Right atrium auricular region (tissue), 2 donors: ENCODE measurements around the gene CRY2. TPM values are rescaled to one million over a fixed set of nuclear protein-coding genes. Genes with fewer than 3 reads are reported as not detected.

ENCODE experiments used
- DNase-seq: peaks from one replicate; pipeline ENCODE4 v3.0.0-alpha.2; 2019; ENCODE audit warnings: low spot score
- H3K27ac ChIP-seq, 2 donors: fragments of 200-600 bp; sonication (generic); 1 replicate in 1 of 2; 2 replicates in 1 of 2; pipeline ENCODE4 v1.5.1; 2016 to 2019
- H3K27me3 ChIP-seq, 2 donors: fragments of 200-600 bp; sonication (generic); one replicate each; pipeline versions ENCODE4 v1.5.1 to v1.6.0; 2017 to 2019
- H3K36me3 ChIP-seq: fragments of 200-600 bp; sonication (generic); one replicate; pipeline ENCODE4 v1.5.1; 2016
- H3K4me1 ChIP-seq, 2 donors: fragments of 200-600 bp; sonication (generic); one replicate each; pipeline versions ENCODE4 v1.5.1 to v1.6.0; 2017 to 2019
- H3K4me3 ChIP-seq, 2 donors: fragments of 200-600 bp; sonication (generic); 1 replicate in 1 of 2; 2 replicates in 1 of 2; pipeline ENCODE4 v1.5.1; 2017 to 2019; ENCODE audit warnings: mild to moderate bottlenecking in 1 of 2, moderate library complexity in 1 of 2
- H3K9me3 ChIP-seq, 2 donors: fragments of 200-600 bp; sonication (generic); one replicate each; pipeline ENCODE4 v1.5.1; 2019
- total RNA-seq, 2 donors: library from RNA; depleted of rRNA; stranded (reverse); fragments of >200 nt; gene quantifications; one replicate each; pipeline ENCODE4 v1.1.0, GENCODE V29; 2016
- TF ChIP-seq, protein P1 (sequence below), 2 donors: fragments of 200-600 bp; sonication (generic); IDR thresholded peaks; one replicate each; pipeline ENCODE4 v1.5.1; 2019; ENCODE audit warnings: antibody characterized with exemption in 2 of 2

The CRY2 gene
- total RNA-seq, 2 donors from 2014 or later: 43.0 to 62.9 TPM

DNA sequence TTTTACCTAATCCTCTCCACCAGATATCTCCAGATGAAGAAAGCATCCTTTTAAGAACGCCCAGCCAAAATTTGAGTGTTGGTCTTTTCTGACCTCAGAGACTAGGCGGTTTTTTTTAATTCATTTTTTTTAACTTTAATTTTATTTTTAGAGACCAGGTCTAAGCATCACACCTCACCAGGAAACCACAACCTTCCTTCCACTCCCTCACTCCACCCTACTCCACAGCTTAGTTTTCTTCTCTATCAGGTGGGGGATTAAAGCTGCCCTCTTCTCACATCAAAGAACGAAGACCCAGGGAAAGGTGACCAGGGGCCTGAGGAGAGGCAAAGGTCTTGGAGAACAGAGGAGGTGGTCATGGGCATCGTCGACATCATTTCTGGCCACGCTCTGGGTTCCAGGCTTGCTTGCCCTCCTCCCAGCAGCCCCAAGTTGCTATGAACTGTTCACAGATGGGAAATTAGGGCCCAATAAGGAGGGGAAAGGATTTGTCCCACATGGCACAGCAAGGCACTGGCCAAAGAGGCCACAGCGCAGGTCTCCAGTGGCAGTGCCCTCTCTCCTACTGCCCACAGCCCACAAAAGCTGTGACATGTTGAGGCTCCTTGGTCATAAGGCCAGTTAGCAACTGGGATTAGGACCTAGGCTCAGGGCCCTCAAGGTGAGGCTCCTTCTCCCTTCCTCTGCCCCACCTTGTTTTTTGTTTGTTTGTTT, 71.8 kb downstream of the CRY2 start:
- DNase-seq: no peak
- H3K4me1 ChIP-seq: peaks cover 0 to 45% of the 10 kb centered on the region in 2 donors

GRCh38 chr11:45919806-45920530, 72.7 kb downstream of the CRY2 start:
- H3K4me3 ChIP-seq: no peak overlapping the region
- H3K9me3 ChIP-seq: no peaks in the 10 kb centered on the region
- peaks cover 5 to 13% of the 10 kb centered on the region in 2 donors for H3K27me3 ChIP-seq
- no peak overlapping the region for H3K27ac ChIP-seq
- no peak for DNase-seq
- peaks cover 11% of the 10 kb centered on the region for H3K36me3 ChIP-seq
- peaks cover 0 to 45% of the 10 kb centered on the region in 2 donors for H3K4me1 ChIP-seq
- TF ChIP-seq, protein P1, sequence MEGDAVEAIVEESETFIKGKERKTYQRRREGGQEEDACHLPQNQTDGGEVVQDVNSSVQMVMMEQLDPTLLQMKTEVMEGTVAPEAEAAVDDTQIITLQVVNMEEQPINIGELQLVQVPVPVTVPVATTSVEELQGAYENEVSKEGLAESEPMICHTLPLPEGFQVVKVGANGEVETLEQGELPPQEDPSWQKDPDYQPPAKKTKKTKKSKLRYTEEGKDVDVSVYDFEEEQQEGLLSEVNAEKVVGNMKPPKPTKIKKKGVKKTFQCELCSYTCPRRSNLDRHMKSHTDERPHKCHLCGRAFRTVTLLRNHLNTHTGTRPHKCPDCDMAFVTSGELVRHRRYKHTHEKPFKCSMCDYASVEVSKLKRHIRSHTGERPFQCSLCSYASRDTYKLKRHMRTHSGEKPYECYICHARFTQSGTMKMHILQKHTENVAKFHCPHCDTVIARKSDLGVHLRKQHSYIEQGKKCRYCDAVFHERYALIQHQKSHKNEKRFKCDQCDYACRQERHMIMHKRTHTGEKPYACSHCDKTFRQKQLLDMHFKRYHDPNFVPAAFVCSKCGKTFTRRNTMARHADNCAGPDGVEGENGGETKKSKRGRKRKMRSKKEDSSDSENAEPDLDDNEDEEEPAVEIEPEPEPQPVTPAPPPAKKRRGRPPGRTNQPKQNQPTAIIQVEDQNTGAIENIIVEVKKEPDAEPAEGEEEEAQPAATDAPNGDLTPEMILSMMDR (IDR thresholded peaks at IDR 0.05): no peak

More for the DNA sequence above, 71.8 kb downstream of the CRY2 start:
- Histone ChIP-seq H3K9me3 (no peaks in the 10 kb centered on the region), H3K36me3 (peaks cover 19% of the 10 kb centered on the region), H3K27ac (peak overlapping the region; percentile 84 to 87), H3K27me3 (peaks cover 5 to 13% of the 10 kb centered on the region in 2 donors), H3K4me3 (peak overlapping the region; percentile 71 to 78)
- TF ChIP-seq, protein P1 (IDR thresholded peaks at IDR 0.05): no peak

DNA sequence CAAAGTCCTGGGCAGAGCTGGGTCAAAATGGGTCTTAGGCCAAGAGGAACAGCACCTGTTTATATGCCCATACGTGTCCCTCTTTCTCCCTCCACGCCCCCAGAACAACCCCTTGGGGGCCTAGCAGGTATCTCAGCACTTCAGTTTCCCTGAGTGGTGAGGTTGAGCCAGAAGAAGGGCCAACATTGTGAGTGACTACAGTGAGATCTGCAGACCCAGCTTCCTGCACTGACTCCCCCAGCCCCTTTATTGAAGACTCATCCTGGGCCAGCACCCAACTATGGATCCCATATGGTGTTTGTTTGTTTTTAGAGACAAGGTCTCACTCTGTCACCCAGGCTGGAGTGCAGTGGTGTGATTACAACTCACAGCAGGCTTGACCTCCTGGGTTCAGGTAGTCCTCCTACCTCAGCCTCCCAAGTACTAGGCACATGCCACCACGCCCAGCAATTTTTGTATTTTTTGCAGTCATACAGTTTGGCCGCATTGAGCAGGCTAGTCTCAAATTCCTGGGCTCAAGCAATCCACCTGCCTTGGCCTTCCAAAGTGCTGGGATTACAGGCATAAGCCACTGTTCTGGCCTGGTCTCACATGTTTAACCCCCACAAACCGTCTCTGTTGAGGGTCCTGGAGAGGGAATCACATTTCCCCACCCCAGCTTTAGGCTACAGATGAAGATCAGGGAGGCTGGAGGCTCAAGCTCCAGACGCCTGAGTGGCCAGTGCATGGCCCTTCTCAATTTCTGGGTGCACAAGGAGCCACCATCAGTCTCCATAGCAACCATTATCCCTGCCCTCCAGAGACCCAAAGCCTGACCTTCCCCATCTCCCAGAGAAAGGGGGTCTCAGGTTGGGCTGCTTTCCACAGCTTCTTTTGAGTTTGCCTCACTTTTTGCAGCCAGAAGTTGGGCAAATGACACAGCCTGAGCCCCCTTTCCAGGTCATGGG, 73.5 kb downstream of the CRY2 start:
- TF ChIP-seq, protein P1 (IDR thresholded peaks at IDR 0.05): no peak
- no peak overlapping the region for H3K4me3 ChIP-seq
- no peaks in the 10 kb centered on the region for H3K9me3 ChIP-seq
- peaks cover 0 to 45% of the 10 kb centered on the region in 2 donors for H3K4me1 ChIP-seq
- no peak for DNase-seq
- H3K27me3 ChIP-seq: peaks cover 5 to 13% of the 10 kb centered on the region in 2 donors
- no peak overlapping the region for H3K27ac ChIP-seq
- H3K36me3 ChIP-seq: peaks cover 4% of the 10 kb centered on the region

DNA sequence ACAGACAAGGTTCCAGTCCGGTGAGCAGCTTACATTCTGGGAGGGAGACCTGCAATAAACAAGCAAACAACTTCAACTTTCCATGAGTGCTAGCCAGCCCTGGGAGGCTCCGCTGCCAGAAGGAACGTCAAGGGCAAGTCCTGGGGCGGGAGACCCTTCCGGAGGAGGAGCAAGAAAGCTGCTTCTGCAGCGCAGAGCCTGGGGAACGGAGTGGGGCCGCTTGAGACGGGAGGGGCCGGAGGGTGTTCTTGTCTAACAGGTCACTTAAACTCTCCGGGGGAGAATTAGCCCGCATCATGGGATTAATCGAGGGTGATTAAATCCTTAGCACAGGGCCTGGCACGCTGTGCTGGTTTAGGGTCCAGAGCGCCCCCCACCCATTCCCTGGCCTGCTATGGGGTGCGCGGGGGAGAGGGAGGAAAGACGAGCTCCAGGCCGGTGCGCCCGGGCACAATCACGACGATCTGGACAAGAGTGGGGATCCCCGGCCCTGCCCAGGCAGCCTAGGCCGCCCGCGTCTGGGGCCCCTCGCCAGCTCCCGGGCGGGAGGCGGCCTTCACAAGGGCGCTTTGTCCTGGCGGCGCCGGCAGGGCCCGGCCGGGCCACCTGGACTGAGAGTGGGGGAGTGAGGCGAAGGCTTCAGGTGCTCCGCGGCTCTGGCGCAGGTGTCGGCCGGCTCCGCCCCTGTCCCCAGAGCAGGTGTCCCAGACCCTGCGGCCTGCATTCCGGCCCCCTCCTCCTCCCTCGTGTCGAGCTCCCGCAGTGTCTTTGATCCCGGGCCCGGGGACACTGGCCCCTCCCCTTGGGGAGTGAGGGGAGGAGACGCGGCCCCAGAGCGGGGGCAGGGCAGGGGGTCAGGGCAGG, 74.5 kb downstream of the CRY2 start:
- Histone ChIP-seq H3K4me1 (peaks cover 0 to 36% of the 10 kb centered on the region in 2 donors), H3K4me3 (peak overlapping the region; percentile 37 to 42), H3K27ac (no peak overlapping the region), H3K36me3 (no peaks in the 10 kb centered on the region), H3K27me3 (peaks cover 5 to 13% of the 10 kb centered on the region in 2 donors), H3K9me3 (no peaks in the 10 kb centered on the region)
- no peak for DNase-seq
- TF ChIP-seq, protein P1 (IDR thresholded peaks at IDR 0.05): no peak
